K562 (cell line): ENCODE results near the gene SLC19A1.

ENCODE experiments used
- NFIX ChIP-seq: fragments of 250-450 bp; sonication (Bioruptor Pico); IDR thresholded peaks from 2 replicates; pipeline ENCODE4 v1.4.0; 2020; ENCODE audit warnings: low read depth, mild to moderate bottlenecking, moderate library complexity
- PCBP1 ChIP-seq: fragments of 200-400 bp; formaldehyde crosslinking; IDR thresholded peaks from 2 replicates; pipeline ENCODE4 v1.6.1; 2018; ENCODE audit warnings: mild to moderate bottlenecking, low read depth, low read length; ENCODE audit not compliant: poor library complexity, severe bottlenecking
- PHF20 ChIP-seq: fragments of 450-650 bp; IDR thresholded peaks from 2 replicates; pipeline ENCODE4 v1.6.1; 2018; ENCODE audit not compliant: partially characterized antibody
- YY1 ChIP-seq, 3 experiments: IDR thresholded peaks; 2 replicates each; pipeline ENCODE4 v1.6.1; 2011; ENCODE audit warnings: low read length in 2 of 3, mild to moderate bottlenecking in 2 of 3, moderate library complexity in 2 of 3, borderline replicate concordance in 1 of 3, control low read depth in 1 of 3, low read depth in 1 of 3; ENCODE audit not compliant: insufficient read depth in 3 of 3, insufficient replicate concordance in 2 of 3, control insufficient read depth in 1 of 3, insufficient read length in 1 of 3; ENCODE audit errors: extremely low read depth in 1 of 3
- ZNF124 ChIP-seq: sonication (generic); formaldehyde crosslinking; IDR thresholded peaks from 2 replicates; pipeline ENCODE4 v1.8.1; 2022; ENCODE audit warnings: missing genetic modification reagents
- TF ChIP-seq, protein P1 (sequence below): sonication (generic); formaldehyde crosslinking; IDR thresholded peaks from 2 replicates; pipeline ENCODE4 v1.8.1; 2022; ENCODE audit warnings: missing genetic modification reagents

DNA sequence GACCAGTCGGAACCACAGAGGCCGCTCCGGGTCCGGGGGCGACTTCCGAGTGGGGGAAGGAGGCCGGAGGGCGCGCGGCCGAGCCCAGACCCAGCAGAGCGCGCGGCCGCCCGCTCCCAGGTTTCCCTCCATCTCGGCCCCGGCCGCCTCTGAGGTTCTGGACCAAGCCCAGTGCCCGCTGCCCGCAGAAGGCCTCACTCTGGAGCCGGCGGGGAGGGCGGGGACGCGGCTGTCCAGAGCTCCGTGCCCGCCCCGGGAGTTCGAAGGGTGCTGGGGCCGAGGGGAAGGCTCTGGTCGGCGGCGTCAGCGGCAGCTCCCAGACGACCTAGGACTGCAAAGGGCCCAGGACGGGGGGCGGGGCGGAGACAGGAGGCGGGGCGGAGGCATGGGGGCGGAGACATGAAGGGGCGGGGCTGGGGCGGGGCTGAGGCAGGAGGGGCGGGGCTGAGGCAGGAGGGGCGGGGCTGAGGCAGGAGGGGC is 48.0 kb upstream of the SLC19A1 start:
- TF ChIP-seq, protein P1, sequence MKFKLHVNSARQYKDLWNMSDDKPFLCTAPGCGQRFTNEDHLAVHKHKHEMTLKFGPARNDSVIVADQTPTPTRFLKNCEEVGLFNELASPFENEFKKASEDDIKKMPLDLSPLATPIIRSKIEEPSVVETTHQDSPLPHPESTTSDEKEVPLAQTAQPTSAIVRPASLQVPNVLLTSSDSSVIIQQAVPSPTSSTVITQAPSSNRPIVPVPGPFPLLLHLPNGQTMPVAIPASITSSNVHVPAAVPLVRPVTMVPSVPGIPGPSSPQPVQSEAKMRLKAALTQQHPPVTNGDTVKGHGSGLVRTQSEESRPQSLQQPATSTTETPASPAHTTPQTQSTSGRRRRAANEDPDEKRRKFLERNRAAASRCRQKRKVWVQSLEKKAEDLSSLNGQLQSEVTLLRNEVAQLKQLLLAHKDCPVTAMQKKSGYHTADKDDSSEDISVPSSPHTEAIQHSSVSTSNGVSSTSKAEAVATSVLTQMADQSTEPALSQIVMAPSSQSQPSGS (CRISPR knock-in tag) = no peak
- TF ChIP-seq YY1 (IDR thresholded peaks at IDR 0.05; ENCODE audit: borderline replicate concordance in 1 of 3, control insufficient read depth in 1 of 3, extremely low read depth in 1 of 3, insufficient read depth in 3 of 3, insufficient read length in 1 of 3, insufficient replicate concordance in 2 of 3, low read depth in 1 of 3, low read length in 2 of 3) (no peak), NFIX (CRISPR knock-in tag) (no peak), PHF20 (no peak), PCBP1 (no peak), ZNF124 (CRISPR knock-in tag) (no peak)
